NCI-H187 treated with DMSO at 0.1 percent for 48 hours (cell line): Measurements from ENCODE around the gene GPR27.

Experiments used
- DNase-seq: peaks from one replicate; lab custom pipeline; 2025; lab: John Stamatoyannopoulos, UW

The GPR27 gene

DNA sequence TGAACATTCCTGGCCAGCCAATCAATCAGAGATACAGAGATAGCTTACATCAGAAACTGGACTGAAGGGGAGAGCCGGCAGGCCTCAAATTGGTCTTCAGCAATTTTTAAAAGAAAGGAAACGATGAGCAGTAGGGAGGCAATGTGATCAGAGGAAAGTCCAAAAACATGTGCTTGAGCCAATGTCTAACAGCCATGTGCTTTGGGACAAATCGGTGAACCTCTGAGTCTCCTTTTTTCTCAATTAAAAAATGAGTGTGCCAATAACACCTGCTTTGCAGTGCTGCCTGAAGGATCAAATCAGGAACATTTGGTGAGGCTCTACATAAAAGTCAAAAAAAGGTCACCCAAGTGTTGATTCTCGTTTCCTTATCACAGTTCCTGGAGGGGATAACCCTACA lies 21.0 kb upstream of the GPR27 start:
- no peak for DNase-seq

DNA sequence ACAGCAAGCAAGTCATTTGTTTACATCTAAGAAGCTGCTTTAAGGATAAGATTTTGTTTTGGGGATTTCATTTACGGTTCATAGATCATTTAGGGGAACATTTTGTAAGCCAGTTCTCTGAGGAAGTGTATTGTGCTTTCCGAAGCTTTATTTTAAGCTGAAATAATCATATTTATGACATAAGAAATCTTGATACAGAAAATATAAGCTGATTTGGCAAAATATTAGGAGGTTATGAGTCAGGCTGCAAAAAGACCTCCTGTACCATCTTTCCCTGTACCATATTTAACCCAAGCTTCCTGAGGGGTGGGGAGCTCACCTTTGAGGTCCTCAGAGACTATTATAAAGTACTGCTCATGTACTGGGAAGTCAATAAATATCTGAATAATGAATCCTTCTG lies 20.3 kb upstream of the GPR27 start:
- DNase-seq = no peak

DNA sequence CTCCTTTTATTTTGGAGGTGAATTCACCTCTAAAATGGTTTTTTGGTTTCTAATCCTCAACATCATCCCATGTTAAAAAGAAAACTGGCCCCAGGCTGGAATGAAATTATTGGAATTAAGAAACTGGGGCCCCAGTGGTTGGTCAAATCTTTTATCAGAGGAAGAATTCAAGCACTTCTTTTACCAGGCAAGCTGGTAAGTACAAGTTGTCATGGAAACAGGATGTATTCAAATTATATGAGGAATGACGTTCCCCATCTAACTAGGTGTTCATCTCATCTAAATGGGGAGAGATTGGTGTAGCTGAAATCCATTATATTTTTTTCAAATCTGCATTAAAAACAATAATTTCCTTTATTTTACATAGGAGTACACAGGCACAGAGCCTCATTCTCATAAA lies 18.8 kb upstream of the GPR27 start:
- no peak for DNase-seq

DNA sequence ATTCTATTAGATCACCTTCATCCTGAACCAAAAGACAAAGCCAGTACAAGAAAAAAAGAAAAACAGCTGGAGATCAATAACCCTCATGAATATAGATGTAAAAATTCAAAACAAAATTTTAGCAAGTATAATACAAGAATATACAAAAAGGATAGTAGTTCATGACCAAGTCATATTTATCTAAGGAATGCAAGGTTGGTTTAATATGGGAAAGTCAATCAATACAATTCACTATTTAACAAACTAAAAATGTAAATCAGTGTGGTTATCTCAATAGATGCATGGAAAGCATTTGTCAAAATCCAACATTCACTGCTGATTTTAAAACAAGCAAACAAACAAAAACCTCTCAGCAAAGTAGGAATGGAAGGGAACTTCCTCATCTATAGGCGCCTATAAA lies 11.0 kb upstream of the GPR27 start:
- DNase-seq = no peak

DNA sequence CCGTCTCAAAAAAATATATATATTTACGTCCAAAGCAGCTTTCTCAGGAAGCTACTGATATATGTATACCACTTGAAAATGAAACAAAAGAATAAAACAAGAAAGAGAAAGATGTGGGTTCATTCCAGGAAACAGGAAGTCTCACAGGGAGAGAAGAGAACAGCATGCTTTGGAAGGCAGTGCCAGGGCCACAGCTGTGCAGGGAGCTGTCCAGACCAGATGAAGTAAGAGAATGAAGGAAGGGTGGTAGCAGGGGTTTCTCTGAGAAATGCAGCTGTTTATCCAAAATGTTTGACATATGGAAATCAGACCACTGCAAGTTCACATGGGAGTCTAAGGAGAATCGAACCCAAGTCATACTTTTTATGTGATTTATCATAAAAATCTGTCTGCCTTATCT lies 8.9 kb upstream of the GPR27 start:
- no peak for DNase-seq

DNA sequence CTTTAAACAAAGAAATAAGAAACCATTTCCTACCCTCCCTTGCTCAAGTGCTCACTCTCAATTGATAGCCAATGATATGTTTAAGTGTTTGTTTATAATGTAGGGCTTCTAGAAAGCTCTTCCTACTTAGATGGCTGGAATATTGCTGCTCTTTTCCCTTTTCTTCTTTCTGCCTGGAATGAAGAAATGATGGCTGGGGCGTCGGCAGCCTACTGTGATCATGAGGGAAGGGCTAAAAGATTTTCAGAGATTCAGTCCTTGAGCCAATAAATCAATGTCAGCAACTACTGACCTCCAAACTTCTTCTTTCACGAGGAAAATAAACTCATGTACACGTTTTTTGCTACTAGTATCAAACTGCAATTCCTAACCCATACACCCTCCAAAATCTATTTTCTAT lies 2.1 kb upstream of the GPR27 start:
- no peak for DNase-seq

DNA sequence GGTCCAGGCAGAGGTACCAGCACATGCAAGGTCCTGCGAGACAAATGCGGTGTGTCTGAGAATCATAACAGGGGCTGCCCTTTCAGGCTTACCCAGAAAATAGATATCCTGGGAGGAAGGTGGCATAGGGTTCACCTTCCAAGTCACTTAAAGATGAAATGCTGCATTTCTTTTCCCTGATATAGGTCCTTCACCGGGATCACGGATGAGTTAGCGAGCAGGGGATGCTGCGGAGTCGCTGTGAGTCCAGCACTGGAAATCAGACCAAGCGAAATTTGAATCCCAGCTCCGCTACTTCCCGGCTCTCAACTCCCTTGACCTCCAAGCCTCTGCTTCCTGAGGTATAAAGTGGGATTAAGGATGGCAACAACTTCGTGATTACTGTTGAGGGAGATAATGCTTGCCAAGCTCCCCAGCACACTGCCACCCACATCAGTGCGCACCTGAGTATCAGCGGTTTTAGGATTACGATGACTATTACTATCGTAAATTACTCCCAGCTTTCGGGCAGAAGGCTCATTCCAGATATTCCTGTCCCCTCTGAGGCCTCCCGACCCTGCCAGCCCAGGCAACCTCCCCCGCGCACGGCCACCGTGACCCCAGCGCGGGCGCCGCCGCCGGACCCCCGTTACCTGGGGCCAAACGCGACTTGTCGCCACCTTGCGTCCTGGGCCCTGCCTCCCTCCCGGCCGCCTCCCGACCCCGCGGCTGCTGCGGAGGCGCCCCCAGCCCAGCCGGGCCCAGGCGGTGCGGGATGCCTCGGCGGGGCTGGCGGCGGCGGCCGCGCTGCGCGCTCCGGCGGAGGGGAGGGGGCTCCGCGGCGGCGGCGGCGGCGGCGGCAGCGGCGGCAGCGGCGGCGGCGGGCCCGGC lies 589 bp upstream of the GPR27 start:
- no peak for DNase-seq

DNA sequence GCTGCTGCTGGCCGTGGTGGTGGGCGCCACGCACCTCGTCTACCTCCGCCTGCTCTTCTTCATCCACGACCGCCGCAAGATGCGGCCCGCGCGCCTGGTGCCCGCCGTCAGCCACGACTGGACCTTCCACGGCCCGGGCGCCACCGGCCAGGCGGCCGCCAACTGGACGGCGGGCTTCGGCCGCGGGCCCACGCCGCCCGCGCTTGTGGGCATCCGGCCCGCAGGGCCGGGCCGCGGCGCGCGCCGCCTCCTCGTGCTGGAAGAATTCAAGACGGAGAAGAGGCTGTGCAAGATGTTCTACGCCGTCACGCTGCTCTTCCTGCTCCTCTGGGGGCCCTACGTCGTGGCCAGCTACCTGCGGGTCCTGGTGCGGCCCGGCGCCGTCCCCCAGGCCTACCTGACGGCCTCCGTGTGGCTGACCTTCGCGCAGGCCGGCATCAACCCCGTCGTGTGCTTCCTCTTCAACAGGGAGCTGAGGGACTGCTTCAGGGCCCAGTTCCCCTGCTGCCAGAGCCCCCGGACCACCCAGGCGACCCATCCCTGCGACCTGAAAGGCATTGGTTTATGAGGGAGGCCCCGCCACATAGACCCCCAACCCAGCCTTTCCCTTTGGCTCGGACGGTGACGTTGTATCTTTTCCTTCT lies 1.1 kb downstream of the GPR27 start:
- DNase-seq = no peak

DNA sequence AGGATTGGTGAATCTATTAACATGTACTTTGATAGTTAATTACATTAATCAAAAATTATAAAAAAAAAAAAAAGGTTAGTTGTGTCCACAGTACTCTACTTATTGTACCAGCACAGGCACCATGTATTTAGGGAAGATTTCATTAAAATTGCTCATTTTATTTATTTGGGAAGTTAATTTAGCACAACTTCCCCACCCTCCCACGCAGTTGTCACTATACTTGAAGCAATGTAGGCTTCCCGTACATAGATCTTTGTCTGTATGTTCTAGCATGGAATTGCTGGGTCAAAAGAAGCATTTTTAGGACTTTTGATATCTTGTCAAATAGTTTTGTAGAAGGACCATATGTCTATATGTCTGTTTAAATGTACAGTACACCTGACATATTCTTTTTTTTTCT lies 4.4 kb downstream of the GPR27 start:
- no peak for DNase-seq

DNA sequence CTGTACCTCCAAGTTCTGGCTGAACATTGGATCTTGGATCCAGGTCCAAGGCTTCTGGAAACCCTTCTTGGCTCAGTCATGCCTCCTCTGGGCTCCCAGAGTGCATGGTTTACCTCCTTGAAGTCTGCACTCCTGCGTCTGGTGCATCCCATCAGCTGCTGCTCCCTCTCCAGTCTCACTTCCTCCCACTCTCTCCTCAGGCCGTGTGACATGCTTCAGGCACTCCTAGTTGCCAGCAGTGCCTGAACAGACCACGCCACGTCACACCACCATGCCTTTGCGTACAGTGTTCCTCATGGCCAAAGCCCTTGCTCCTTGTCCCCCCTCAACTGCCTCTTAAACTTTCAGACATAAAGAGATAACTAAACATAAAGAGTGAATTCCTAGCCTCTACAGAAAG lies 5.7 kb downstream of the GPR27 start:
- DNase-seq = no peak

DNA sequence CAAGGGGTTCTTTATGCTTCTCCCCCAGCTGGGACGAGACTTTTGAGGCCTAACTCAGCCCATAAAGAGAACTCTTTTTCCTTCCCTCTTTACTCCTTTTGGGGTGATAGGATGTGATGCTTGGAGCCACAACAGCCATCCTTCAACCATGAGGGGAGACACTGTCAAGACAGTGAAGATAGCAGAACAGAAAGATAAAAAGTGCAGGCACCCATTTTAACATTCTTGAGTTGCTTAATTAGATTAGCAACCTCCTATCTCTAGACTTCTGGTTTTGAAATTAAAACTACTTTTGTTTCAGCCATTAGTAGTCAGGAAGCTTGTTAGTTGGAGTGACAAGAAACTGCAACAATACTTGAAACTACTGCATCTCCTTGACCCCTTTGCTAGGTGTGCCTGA lies 6.5 kb downstream of the GPR27 start:
- DNase-seq = no peak

DNA sequence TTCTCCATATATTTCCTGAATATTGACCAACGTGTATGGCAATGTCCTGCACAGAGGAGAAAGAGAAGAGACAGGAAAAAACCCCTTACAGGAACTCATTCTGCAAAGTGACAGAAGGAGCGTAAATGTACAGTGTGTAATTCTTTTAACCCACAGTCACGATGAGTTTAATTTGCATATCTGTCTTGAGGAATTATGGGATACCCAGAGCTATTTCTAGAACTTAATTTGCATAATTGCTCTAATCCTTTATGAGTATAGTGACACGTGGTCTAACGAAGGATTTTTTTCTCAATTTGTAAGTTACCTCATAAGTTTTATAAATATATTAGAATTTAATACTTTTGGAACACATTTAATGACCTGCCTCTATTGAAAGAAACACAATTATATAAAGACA lies 9.8 kb downstream of the GPR27 start:
- DNase-seq = no peak

DNA sequence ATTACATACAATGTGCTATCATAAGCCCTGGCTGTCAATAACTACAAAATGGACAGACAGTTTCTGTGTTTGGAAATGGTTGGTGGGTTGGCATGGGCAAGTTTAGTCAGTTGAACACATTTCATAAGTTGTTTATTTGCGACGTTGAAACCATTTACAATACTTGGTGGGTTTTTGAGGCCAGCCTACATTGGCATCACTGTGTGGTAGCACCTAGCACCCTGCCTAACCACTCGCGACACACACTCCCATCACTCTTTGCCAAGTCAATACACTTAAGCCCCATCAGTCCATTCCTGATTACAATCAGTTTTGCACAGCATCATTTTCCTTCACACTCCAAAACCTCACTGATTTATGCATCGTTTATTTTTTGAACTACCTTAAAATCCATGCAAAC lies 17.5 kb downstream of the GPR27 start:
- DNase-seq = no peak

DNA sequence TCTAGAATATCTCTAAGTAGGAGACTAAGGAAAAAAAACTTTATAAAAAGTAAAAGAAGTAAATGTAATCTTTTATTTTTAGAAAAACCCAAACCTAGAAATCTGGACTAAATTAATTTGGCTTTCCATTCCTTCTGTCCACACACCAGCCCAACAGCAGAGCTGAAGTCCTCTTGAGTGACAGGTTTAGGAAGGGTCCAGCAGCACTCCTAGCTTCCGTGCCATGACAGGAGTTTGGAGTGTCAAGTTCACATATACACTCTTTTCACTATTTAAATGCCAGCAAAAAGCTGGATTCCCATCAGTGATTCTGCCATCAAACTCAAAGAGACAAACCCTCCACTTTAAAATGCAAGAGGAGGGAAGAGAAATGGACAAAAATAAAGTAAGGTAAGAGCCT lies 18.2 kb downstream of the GPR27 start:
- no peak for DNase-seq

DNA sequence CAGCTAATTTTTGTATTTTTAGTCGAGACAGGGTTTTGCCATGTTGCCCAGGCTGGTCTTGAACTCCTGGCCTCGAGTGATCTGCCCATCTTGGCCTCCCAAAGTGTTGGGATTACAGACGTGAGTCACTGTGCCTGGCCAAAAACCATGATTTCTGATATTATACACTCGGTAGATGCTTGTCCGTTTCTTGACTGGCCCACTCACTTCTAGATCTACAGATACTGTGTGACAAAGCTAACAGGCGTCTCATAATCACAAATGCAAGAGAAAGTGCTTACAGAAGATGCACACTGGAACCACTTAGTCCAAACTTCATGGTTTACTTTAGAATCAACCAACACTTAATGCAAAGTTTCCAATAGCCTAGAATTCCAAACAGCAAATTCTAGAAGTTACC lies 22.9 kb downstream of the GPR27 start:
- DNase-seq = no peak

DNA sequence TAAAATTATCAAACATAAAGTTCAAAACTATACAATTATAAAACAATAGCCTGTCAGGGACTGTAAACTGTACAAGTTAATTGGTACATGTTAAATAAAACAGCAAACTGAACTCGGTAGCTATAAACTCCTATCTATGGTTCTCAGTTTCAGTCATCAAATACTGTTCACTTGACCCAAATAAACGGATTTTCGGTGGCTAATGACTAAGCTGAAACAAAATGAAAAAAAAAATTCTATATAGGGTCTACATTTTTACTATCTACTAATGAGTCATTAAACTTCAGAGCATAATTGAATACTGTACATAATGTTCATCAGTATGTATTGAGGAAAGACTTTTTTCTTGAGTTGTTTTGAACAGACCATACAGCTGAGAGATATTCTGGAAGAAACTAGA lies 24.7 kb downstream of the GPR27 start:
- no peak for DNase-seq

DNA sequence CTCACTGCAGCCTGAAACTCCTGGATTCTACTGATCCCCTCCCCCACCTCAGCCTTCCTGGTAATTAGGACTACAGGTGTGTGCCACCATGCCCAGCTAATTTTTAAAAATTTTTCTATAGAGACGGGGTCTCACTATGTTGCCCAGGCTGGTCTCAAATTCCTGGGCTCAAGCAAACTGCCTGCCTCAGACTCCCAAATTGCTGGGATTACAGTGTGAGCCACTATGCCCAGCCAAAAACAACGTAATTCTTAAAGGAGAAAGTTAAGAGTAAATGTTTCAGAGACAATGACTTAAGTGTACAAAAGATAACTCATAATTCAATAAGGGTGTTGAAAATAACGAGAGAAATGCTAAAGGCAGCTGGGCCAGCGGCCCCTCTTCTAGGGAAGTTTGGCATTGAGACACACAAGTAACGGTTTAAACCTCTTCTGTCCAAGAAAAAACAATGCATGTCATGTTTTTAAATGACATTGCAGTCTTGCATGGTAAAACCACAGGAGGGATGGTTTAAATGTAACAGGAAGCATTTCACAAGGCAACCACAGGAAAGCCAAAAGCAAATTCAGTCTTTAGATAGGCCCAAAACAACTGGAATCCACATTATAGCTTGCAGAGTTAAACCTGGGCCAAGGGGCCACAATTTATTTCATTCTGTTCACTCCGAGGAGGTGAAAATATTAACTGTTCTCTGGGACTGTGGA lies 26.2 kb downstream of the GPR27 start:
- no peak for DNase-seq

DNA sequence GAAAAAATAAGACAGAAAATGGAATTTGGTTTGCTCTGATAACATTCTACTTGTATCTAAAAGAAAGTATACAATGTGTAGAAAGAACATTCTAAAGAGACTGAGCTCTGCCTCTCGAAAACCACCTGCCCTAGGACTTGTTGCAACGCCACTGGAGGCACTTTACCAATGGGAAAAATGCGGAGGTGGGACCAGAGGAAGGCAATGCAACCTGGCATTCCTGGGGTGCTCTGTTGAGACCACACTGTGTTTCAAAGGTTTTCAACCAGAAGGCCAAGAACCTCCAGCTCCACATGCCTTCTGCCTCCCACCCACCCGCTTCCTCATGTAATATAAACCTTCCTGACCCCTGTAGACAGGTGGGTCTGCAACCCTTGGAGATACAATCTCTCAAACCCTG lies 26.8 kb downstream of the GPR27 start:
- DNase-seq = no peak

DNA sequence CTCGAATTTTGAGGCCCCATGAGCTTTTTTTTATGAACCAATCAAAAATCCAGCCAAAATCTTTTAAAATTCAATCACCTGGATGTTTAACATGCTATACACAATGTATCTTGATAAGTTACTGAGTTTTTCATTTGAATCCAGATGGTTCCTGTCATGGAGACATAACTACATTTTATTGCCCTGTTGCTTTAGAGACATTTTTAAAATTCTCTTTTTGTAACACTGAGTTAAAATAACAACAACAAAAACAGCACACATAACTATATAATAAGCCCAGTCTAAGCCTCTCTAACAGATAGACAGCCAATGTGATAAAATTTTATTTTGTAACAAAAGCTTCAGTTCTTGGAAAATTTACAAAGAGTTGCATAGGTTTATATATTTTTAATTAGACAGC lies 29.5 kb downstream of the GPR27 start:
- no peak for DNase-seq

DNA sequence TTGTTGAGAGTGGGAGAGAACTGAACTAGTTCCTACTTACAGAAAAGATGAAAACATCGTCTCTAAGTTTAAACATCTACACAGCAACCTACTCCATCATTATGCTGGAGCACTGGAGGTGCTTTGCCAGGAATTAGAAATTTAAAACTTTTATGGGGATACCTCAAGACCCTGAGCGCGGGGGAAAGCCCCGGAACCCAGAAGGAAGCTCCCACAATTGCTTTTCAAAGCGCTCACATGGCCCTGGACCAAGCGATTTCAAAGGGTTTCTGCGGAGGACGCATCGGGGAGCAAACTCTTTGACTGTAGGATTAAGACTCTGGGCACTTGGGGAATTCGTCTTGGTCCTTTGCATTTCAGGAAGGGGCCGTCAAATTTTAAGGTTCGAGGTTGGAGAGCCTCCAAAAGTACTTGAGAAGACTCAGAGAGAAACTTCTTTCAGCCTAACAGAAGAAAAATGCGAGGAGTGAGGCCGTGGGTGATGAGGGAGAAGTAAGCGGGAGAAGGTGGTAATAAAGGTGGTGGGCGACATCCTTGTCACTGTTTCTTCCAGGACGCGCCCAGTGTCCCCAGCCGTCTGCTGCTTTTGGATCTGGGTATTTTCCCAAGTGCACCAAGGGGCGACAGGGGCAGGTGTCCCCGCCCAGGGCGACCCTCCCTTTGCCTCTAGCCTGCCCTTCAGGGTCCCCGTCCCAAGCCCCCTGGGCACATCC lies 30.7 kb downstream of the GPR27 start:
- DNase-seq = no peak

DNA sequence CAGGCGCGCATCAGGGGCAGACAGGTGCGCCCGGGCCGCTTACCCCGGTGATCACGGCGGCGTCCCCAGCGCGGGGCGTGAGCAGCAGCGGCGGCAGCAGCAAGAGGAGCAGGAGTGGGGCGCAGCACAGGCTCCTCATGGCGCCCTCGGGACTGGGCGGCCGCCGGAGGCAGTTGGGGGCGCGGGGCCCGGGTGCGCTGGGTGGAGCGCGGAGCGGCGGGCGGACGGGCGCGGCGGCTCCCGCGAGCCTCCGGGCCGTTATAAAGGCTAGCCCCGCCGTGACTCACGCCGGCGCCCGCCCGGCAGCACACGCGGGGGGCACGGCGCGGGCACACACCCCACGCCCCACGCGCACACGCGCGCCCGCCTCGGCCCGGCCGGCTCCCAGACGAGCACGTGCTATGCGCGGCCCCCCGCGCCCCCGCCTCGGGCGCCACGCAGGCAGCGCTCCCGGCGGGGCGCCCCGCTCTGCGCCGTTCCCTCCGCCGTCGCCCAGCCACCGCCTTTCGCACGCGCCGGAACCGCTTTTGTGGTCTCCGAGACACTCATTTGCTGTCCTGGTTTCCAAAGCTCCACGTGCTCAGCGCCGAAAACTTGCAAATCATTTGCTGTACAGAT lies 31.4 kb downstream of the GPR27 start, which contains the start of gene PROK2:
Gene PROK2, minus strand, starts transcription at position 235 of the 618 bp plus-strand sequence. Its CDS starts 96 bp downstream, at position 139.
- DNase-seq = no peak
